NCI-H460 (cell line): ENCODE measurements around the gene PKNOX2. TPM values are rescaled to one million over a fixed set of nuclear protein-coding genes. Genes with fewer than 3 reads are reported as not detected.

Source experiments
- DNase-seq: peaks from one replicate; pipeline ENCODE4 v3.0.0-alpha.2; 2016; ENCODE audit warnings: low read depth; ENCODE audit errors: extremely low read depth
- total RNA-seq: library from RNA; depleted of rRNA; stranded (reverse); fragments of >200 nt; shearing (Covaris generic); gene quantifications from 2 replicates; pipeline ENCODE4 v1.2.3, GENCODE V29; 2014

The PKNOX2 gene
- total RNA-seq, 1 experiment from 2014 or later = not detected

GRCh38 chr11:125154378-125155099 lies 10.0 kb upstream of the PKNOX2 start:
- DNase-seq = no peak

- DNase-seq = no peak
Measured at GRCh38 chr11:125155100-125155444, 9.5 kb upstream of the PKNOX2 start.

GRCh38 chr11:125155767-125156166 lies 8.8 kb upstream of the PKNOX2 start:
- no peak for DNase-seq

- no peak for DNase-seq
Measured at GRCh38 chr11:125156346-125157117, 8.0 kb upstream of the PKNOX2 start.

- DNase-seq = no peak
Measured at GRCh38 chr11:125157118-125157733, 7.3 kb upstream of the PKNOX2 start.

- DNase-seq = no peak
Measured at GRCh38 chr11:125157953-125158680, 6.4 kb upstream of the PKNOX2 start.

GRCh38 chr11:125162743-125163142 lies 1.8 kb upstream of the PKNOX2 start:
- DNase-seq = no peak

- no peak for DNase-seq
Measured at GRCh38 chr11:125163431-125164063, 1.0 kb upstream of the PKNOX2 start.

GRCh38 chr11:125164091-125164421 lies 495 bp upstream of the PKNOX2 start:
- no peak for DNase-seq

GRCh38 chr11:125165111-125165842 lies 726 bp downstream of the PKNOX2 start:
- DNase-seq = no peak

- DNase-seq = no peak
Measured at GRCh38 chr11:125165843-125166763, 1.6 kb downstream of the PKNOX2 start.

GRCh38 chr11:125166764-125167291 lies 2.3 kb downstream of the PKNOX2 start:
- DNase-seq = no peak

- no peak for DNase-seq
Measured at GRCh38 chr11:125167292-125167953, 2.9 kb downstream of the PKNOX2 start.

- DNase-seq = no peak
Measured at GRCh38 chr11:125167954-125168835, 3.6 kb downstream of the PKNOX2 start.

GRCh38 chr11:125168918-125169456 lies 4.4 kb downstream of the PKNOX2 start:
- no peak for DNase-seq

- DNase-seq = no peak
Measured at GRCh38 chr11:125170001-125170509, 5.5 kb downstream of the PKNOX2 start.
